Myocyte (in vitro differentiated cells): ENCODE measurements around the gene RAB43. TPM values are rescaled to one million over a fixed set of nuclear protein-coding genes. Genes with fewer than 3 reads are reported as not detected.
A peak's percentile ranks its signal among the peaks of the same experiment; 100 is the strongest.

Source experiments
- DNase-seq: peaks from one replicate; pipeline ENCODE4 v3.0.0-alpha.2; 2012; ENCODE audit warnings: low read depth
- total RNA-seq: library from RNA; depleted of rRNA; stranded (reverse); fragments of >200 nt; gene quantifications from 2 replicates; pipeline ENCODE4 v1.2.3, GENCODE V29; 2014

The RAB43 gene
- total RNA-seq, 1 donor from 2014 or later = 8.7 TPM

- DNase-seq = peak; percentile 98
Observed at GRCh38 chr3:129039271-129040038, 82.1 kb downstream of the RAB43 start.

- DNase-seq = no peak
Observed at GRCh38 chr3:129038121-129038855, 83.3 kb downstream of the RAB43 start.

Other genes starting within 250 kb of the RAB43 start
- 38.1 and 42.3 TPM in 2 replicates for gene ACAD9, start 242.2 kb downstream of the RAB43 start, total RNA-seq
- gene CFAP92, start 127.7 kb downstream of the RAB43 start, total RNA-seq = 0.05 and 0.08 TPM in 2 replicates
- gene EFCC1, start 120.5 kb downstream of the RAB43 start, total RNA-seq = 1.6 and 4.6 TPM in 2 replicates
- not detected in 2 replicates for gene GP9, start 61.0 kb downstream of the RAB43 start, total RNA-seq
- 29.9 and 39.4 TPM in 2 replicates for gene ISY1, start 39.3 kb upstream of the RAB43 start, total RNA-seq
- gene CNBP, start 62.1 kb upstream of the RAB43 start, total RNA-seq = 398 and 566 TPM in 2 replicates
- 161 and 231 TPM in 2 replicates for gene COPG1, start 127.8 kb upstream of the RAB43 start, total RNA-seq
- 10.6 and 16.1 TPM in 2 replicates for gene HMCES, start 157.1 kb upstream of the RAB43 start, total RNA-seq